GM18870 (cell line): ENCODE data around the gene ARMC8.

Source experiments
- ATAC-seq: cut with Tn5 transposase; IDR thresholded peaks from one replicate; pipeline ENCODE4 v1.9.1; 2021; ENCODE audit warnings: moderate library complexity; ENCODE audit not compliant: unreplicated experiment

ARMC8 gene

GRCh38 chr3:138297876-138298275 is 110.8 kb downstream of the ARMC8 start:
- no peak for ATAC-seq

- ATAC-seq = no peak
Measured at GRCh38 chr3:138300647-138301046, 113.5 kb downstream of the ARMC8 start.

DNA sequence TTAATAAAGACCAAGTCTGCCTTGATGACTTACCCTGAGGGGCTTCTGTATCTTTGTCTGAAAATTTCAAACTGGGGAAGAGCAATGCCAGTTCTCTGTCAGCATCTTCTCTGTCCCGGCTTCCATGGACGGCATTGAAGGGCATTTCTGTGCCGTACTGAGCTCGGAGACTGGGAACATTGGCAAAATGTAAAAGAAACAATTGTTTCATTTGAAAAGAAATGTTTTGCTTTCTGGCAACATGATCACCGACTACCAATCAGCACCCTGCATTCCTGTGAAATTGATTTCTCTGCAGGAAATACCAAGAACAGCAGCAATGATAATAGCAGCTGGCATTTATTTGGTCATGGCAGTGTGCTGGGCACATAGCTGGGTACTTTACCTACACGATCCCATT is 116.4 kb downstream of the ARMC8 start:
- no peak for ATAC-seq

DNA sequence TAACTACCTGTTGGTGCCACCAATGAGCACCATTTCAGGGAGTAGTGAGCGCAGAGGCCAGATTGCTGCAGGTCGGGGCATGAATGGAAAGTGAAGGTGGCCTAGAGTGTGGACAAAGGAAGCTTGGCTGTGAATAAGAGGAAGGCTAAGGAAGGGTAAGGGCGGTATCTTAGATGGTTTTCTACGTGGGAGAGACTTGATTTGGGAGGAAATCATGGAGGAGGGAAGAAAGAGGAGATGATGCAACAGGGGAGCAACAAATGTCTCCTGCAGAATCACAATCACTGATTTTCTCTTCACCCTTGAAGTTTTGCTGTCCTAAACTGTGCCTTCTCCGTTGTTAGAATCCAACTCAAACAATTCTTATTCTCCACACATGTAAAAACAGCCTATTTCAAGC is 120.8 kb downstream of the ARMC8 start:
- no peak for ATAC-seq

DNA sequence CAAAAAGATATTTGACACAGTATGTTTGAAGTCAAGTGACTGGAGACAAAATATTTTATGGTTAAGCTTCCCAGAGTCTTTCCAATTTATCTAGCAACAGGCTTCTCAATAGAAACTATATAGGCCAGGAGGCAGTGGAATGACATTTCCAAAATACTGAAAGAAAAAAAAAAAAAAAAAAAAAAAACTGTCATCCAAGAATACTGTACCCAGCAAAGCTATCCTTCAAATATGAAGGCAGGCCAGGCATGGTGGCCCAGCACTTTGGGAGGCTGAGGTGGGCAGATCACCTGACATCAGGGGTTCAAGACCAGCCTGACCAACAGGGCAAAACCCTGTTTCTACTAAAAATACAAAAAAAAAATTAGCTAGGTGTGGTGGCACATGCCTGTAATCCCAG is 121.7 kb downstream of the ARMC8 start:
- no peak for ATAC-seq

- ATAC-seq = no peak
Measured at GRCh38 chr3:138310494-138310893, 123.4 kb downstream of the ARMC8 start.

DNA sequence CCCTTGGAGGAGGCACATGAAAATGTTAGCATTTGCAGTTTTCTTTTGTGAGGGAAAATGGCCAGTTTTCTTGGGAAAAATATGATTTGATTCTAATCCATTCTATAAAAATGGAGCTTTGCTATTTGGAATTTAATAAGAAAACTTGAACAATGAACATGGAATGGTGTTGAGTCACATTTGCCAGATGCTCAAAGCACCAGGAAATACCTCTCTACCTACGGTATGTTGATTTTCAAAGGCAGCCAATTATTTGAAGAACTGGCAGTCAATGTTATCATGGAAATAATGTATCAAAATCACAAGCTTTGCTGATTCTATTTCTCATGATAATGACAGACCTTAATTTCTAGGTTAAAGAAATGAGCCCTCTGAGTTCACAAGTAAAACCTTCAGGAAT is 127.7 kb downstream of the ARMC8 start:
- no peak for ATAC-seq

- no peak for ATAC-seq
Measured at GRCh38 chr3:138317687-138318086, 130.6 kb downstream of the ARMC8 start.

GRCh38 chr3:138323971-138324370 is 136.9 kb downstream of the ARMC8 start:
- ATAC-seq = no peak

GRCh38 chr3:138325990-138326389 is 138.9 kb downstream of the ARMC8 start:
- no peak for ATAC-seq

DNA sequence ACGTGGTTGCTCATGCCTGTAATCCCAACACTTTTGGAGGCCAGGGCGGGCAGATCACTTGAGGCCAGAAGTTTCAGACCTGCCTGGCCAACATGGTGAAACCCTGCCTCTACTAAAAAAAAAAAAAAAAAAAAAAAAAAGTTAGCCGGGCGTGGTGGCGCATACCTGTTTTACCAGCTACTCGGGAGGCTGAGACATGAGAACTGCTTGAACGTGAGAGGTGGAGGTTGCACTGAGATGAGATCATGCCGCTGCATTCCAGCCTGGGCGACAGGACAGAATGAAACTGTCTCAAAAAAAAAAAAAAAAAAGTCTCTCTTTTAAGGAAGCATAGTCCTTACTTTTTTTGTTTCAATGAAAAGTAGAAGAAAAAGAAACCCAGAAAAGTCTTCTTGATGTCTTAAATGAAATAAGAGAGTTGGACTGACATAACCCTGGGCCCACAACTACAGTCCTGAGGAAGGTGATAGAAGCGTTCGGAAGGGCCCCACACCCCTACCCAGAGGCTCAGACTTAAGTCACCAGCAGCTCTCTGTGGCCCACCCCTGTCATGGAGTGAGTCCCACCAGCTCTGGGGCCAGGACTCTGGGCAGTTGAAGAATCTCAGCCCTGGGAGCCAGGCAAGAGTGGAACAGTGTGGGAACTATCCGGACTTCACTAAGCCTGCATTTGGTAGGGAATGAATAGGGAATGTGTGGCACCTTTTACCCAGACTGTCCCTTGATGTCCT is 139.9 kb downstream of the ARMC8 start:
- no peak for ATAC-seq

DNA sequence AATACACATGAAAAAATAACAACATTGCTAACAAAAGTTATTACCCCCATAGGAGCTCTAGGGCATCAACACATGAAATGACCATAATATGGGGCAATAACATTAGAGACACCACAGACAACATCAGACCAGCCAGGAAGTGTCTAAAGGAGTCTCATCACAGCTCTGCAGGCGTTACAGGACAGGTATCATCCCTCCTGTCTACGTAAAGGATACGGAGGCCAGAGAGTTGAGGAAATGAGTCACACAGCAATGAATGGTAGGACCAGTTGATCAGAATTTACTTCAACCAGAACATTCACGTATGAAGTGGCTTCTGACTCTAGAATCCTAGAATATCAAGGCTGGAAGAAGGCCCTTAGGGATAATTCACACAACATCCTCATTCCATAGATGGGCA is 140.7 kb downstream of the ARMC8 start:
- ATAC-seq = no peak

GRCh38 chr3:138328341-138328740 is 141.2 kb downstream of the ARMC8 start:
- no peak for ATAC-seq

GRCh38 chr3:138329127-138329983 is 142.3 kb downstream of the ARMC8 start, which contains the start of gene NME9:
NME9 (minus strand) TSS chr3:138329851; CDS start chr3:138329335, 516 bp downstream.
- ATAC-seq = peak; percentile 46

- no peak for ATAC-seq
Measured at GRCh38 chr3:138329984-138330293, 142.8 kb downstream of the ARMC8 start.

DNA sequence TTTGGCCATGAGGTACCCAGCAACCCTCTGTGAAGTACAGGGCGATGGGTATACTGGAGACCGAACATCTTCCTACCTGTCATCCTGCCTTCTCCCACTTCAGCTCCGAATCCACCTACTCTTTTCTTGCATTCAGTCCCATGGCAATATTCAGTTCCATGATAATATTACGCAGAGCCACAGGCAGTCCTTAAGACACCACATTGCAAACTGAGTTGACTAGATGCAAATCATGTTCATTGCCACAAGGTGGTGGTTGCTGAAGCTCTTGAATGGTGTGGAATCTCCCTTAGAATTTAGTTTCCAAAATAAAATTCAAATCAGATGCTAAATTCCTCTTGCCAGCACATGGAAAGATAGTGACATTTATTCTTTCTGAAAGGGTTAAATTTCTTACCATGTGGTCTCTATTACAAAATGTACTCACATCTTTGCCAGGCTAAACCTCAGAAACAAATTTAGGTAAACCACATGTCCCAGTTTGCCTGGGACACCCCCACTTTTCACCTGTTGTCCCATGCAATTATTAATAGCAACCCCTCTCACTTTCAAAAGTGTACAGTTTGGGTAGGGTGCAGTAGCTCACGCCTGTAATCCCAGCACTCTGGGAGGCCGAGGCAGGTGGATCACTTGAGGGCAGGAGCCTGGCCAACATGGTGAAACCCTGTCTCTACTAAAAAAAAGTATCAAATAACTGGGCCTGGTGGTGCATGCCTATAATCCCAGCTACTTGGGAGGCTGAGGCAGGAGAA is 144.2 kb downstream of the ARMC8 start:
- no peak for ATAC-seq

DNA sequence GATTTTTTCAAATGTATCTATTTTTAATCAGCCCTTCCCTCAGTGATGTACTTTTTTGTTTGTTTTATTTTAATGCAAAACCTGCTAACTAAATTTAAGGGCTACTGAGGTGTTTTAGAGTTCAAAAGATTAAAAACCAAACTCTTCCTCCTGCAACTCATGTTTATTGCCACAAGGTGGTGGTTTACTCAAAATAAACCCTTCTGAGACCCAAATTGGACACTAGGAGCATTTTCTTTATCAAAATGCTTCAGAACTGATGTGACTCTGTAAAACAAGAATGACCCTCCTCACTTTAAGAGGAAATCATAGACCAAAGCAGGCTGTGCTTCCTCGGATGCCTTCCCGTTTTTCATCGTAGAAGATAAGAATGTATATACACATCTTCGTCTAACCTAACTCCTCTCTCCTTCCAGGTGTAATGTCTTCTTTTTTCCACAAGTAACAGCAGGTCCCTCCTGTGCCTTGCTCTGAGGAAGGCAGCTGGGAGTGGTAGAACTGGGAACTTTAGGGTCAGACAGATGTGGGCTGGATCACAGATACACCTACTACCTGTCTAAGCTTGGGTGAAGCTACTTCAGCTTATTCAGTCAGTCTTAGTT is 145.5 kb downstream of the ARMC8 start:
- ATAC-seq = no peak

GRCh38 chr3:138334608-138335007 is 147.5 kb downstream of the ARMC8 start:
- ATAC-seq = no peak

DNA sequence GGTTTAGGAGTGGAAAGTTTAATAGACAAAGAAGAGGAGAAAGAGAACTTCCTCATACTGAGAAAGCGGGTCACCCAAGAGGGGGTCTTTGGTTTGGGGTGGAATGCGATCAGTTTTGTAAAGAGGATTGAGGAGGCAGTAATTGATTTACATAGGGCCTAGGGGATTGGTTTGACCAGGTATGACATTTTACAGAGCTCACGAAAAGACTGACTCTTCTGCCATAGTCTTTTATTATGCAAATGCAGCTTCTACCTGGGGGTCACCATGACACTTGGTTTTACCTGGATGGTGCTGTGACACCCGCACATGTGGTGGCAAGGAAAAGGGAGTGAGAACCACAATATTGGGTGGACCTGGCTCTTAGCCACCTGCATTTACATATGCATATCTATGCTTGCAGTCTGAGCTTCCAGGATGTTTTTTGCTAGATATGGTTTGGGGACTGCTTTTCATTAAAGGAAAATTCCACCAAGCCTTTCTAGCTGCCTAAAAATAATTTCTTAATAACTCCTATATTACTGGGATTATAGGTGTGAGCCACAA is 149.4 kb downstream of the ARMC8 start:
- ATAC-seq = no peak

DNA sequence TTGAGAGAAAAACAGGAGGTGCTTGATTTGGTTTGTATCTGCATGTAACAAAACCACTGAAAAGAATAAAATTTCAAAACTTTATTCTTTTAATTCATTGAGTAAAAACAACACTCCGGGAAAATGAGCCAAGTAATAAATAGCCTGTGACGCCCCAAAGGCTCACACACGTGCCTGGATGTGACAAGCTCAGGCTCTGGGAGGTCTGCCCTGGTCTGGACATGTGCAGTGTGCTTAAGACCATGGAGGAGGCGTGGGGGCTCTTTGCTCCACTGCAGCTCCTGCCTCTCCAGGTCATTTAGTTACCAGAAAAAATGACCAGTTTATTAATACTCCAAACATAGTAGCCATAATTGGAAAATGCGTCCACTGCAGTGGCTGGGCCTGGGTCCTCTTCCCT is 151.1 kb downstream of the ARMC8 start:
- ATAC-seq = no peak

GRCh38 chr3:138338811-138339210 is 151.7 kb downstream of the ARMC8 start:
- no peak for ATAC-seq
